CD4-positive, alpha-beta T cell treated with Interleukin-4 for 1 hour (primary cell): Measurements from ENCODE around the gene MANBA.

Source experiments
- DNase-seq, 2 donors: peaks; one replicate each; pipeline ENCODE4 v3.0.0-alpha.2; 2020 to 2022

The MANBA gene

DNA sequence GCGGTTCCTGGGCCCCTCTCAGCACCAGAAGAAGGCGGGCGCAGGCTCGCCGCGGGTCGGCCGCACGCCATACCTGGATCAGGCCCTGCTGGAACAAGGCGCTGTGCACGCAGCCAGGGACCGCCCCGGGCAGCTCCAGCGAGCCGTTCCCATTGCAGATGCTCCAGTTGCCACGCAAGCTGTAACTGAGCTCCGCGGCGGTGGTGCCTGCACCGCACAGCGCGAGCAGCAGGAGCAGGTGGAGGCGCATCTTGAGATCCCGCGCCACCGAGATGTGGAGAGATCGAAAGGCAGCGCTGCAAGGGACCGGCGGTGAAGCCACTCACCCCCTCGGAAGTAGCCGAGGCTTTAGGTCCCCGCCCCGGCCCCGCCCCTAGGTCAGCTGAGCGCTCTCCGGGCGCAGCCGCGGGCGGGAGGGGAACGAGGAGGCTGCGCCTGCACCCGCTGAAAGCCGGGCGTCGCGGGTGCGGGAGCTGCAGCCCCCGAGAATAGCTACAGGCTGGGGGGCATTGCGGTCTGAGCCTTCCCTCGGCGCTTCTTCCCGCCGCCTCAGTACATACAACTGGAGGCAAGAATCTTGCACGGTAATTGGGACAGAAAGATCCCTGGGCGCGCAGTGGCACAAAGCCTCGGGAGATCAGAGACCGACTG lies at the start of gene MANBA:
TSS of gene MANBA (minus strand) at position 324 of the 651 bp plus-strand sequence. CDS start at position 250, 74 bp downstream.
- DNase-seq, result peak; percentile 82 to 84

DNA sequence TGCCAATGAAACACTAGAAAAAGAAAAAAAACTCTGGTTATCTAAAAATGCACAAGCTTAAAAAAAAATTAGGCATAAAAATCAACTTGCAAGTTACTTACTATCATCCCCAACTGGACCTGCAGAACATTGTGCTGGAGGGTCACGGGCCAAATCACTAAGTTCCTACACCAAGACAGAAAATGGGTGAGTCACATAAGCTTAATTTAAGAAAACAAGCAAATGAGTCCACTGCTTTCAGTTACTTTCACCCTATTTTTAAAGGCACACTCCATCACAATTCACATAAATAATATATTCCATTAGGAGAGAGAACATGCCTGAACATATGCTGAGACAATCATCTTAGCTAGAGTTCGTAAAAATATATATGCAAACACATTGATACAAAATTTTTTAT lies 48.9 kb upstream of the MANBA start:
- DNase-seq, result no peak

DNA sequence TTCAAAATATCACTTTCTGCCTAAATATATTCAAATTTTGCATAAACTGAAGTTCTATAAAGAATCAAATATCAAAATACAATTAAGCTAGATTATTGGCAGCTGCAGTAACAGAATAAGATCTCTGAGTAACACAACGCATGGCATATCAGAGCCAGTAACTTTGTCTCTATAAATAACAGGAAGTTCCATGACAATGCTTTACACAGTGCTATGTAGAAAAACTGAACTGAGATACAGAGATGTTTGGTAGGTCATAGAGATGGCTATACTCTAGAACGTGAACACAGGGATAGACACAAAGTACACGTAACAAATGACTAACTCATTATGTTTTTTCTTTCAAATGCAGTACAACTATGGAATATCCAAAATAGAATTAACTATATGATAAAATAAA lies 48.4 kb upstream of the MANBA start:
- DNase-seq, result no peak

DNA sequence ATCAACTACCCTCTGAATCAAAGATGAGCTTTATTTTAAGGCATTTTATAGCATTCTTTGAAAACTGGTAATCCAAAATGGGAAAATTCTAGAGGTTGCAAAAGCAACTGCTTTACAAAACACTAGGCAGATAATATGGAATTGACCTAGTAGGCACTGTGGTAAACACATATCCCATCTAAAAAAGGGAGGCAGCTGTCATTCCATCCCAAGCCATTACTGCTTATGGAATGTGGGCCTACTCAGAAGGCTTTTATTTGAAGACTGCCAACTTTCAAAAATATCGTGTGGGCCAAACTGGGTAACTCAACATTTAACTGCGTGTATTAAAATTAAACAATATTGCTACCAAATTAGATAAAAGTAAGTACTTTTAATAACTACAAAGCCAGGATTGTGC lies 47.2 kb upstream of the MANBA start:
- no peak for DNase-seq

DNA sequence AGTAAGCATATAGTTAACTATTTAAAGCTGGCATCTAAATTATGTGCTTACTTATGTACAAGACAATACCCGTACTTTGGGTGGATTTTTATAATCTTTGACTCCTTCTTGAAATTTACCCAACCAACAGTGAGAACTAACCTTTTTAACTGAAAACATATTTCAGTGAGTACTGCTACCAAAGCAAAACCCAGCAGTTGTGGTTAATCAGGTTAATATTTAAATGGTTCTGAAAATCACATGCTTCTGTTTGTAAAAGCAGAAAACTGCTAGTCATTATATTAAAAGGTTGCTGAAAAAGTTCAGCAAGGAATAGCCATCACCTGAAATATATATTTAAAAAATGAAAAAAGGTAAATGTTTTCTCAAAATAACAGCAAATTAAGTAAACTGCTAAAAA lies 46.6 kb upstream of the MANBA start:
- DNase-seq, result no peak

DNA sequence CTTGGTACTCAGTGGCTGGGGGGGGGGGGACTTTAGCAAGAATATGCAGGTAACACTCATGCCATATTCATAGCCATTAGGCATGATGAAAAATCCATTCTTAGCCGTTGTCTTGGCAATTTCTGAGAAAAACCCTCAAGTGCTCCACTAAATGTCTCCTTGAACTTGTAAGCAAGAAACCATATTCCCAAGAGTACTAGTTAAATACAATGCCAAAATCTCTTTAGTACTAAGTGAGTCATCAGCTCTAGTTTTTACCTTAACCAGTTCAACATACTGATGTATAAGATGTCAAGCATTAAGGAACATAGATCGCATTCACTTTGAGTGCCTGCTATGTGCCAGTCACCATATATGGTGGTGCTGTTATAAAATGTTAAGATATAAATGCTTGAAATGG lies 39.0 kb upstream of the MANBA start:
- DNase-seq, result no peak

DNA sequence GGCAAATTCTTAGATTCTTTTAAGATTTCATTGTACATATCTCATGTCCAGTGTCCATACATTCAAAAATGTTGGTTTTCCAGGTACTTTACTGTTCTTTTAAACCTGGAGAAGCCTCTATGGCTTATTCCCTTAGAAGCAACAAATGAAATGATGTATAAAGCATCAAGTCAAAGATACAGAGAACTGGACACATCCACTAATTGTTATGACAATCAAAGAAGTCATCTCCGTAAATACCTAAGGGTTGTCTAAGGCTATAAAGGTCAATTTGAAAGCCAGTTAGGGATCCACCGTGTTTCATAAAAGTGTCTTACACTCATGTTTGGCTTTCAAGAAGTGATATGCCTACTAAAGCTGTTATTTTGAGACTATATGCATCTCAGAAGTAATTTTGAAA lies 34.2 kb upstream of the MANBA start:
- no peak for DNase-seq

DNA sequence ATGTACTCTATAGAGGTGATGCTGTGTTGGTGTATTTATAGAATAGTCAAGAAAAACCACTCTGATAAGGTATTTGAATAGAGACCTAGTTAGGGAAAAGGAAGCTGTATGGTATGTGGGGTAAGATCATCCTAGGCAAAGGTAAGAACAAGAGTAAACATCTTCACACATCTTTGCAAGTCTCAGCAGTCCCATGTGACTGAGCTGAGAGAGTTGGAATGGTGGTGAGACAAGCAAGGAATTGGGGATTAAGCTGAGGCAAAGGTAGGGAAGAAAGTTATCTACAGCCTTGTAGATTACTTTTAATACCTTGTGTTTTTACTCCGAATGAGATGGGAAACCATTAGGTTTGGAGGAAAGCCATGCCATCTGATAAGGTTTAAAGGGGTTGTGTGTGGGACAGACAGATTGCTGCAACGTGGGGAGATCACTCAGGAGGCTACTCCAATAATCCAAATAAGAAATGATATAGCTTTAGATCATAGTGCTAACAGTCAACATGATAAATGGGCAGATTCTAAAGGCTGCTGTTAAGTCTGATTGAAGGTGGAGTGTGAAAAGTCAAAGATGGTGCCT lies 31.7 kb upstream of the MANBA start:
- no peak for DNase-seq

DNA sequence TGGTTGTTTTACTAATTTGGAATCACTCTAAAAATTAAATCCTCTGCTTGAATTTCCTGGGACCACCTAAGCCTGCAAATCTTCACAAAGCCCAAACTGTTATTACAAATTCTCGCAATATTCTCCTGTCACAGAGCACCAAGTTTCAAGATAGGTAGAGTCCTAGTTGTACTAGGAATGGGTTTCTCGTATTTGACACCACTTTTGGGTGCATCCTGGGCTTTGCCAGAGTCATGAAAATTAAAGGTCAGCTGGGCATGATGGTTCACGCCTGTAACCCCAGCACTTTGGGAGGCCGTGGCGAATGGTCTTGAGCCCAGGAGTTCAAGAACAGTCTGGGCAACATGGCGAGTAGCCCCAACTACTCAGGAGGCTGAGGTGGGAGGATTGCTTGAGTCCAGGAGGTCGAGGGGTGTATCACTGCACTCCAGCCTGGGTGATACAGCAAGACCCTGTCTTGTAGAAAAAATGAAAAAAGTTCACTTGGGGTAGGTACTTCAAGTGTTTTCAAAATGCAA lies 30.6 kb upstream of the MANBA start:
- no peak for DNase-seq

DNA sequence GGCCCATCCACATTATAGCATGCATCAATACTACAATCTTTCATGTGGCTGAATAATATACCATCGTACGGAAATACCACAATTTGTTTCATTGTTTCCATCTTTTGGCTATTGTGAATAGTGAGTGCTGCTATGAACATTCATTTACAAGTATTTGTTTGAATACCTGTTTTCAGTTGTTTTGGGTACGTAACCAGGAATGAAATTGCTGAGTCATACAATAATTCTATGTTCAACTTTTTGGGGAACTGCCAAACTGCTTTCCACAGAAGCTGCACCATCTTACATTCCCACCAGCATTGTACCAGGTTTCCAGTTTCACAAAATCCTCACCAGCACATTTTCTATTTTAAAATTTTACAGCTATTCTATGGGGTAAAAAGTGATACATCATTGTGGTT lies 28.5 kb upstream of the MANBA start:
- no peak for DNase-seq

DNA sequence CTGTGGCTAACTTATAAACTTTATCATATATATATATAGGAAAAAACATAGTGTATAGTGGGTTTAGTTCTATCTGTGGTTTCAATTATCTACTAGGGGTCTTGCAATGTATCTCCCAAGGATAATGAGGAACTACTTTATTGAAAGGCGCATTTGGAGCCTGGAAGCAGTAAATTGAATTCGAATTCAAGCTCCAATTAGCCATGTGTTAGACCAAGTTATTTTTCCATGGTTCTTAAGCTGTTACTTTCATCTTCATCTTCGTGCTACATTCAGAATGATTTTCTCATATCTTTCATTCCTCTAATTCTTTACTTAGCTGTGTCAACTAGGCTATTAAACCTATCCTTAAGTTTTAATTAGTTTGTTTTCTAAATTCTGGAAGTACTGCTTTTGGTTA lies 27.2 kb upstream of the MANBA start:
- DNase-seq, result no peak

DNA sequence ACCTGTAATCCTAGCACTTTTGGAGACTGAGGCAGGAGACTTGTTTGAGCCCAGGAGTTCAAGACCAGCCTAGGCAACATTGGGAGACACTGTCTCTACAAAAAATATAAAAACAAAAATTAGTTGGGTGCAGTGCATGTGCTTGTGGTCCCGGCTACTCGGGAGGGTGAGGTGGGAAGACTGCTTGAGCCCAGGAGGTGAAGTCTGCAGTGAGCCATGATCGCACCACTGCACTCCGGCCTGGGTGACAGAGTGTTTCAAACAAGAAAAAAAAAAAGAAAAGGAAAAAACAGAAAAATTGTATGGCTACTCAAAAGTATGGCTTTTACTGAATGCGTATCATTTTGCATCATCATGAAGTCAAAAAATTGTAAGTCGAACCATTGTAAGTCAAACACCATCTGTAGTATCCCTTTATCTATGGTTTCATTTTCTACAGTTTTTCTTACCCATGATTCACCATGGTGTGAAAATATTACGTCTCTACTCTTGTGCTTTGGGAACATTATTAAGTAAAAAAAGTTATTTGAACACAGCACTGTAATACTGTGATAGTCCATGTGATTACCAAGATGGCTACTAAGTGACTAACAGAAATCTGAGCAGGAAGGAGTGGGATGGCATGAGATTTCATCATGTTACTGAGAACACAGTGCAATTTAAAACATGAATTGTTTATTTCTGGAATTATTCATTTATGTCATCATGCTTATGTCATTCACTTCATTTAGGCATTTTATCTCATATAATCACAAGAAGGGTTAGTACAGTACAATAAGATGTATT lies 26.5 kb upstream of the MANBA start:
- no peak for DNase-seq

DNA sequence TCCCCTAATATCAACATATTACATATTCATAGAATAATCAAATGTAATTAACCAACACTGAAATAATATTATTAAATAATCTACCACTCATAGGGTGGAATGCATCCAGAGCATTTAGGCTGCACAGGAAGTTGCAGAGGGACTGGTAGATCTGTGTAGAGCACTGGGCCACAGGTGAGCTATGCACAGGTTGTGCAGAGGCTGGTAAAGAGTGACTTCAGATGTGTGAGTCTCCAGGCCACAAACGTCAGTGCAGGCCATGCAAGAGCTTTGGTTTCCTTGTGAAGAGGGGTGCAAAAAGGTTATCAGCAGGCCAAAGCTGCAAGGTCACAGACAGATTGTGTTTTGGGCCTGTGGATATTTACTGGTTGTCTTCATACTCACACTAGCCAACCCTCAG lies 25.5 kb upstream of the MANBA start:
- DNase-seq, result no peak

DNA sequence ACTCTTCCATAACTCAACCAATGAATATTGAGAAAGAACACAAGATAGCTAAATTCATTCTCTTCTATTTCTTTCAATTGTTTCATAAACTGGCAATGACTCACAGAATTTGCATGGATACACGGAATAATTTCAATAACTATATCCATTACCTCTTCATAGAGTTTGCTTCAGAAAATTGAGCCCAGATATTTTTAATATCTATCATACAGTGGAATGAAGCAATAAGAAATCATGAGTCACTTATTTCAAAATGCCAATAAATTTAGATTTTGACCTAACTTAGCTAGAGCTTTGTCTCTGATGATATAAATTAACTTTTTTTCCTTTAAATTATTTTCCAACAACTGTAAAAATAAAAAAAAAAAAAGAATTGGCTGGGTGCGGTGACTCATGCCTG lies 22.2 kb upstream of the MANBA start:
- DNase-seq, result no peak

DNA sequence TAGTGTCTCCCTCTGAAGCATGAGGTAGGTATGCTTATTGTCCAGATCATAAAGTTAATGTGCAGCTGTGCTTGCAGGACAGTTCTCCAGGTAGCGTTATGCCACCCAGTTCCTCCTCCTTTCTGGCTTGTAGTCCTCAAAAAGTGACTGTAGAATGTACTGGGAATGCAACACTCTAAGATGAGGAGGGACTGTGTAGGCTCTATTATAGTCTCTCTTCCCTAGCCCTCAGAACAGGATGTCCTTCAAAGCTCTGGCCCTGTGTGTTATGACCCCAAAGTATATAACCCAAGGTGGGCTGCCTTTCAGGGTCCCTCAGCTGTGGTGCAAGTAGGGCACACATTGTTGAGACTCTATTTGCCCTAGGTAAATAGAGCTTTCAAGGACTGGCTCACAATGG lies 20.8 kb upstream of the MANBA start:
- DNase-seq, result no peak

DNA sequence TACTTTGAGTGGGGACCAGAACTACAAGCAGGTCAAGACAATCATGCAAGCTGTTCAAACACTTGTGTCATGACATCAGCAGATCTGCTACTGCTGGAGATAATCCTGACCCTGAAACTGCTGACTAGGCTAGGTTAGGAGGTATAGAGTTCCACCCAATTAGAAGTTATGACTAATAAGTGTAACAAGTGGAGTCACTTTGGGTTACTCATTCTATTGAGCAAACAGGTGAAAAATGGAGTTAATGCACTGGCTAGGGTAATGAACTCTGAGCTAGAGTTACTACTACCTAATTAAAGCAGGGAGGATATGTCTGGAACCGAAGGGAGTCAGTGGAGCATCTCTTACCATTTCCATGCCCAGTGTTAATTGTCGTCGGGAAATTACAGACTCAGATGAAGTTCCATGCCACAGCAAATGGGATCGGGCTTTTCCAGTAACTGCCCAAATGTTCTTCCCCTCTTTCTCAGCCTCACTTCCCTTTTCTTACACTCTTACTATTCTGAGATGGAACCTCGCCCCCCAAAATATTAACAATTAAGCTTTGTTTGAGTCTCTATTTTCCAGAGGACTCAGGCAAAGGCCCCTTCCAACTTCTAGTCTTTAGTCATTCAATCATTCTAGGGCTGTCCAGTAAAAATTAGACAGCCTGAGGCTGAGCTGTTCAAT lies 19.8 kb upstream of the MANBA start:
- no peak for DNase-seq

DNA sequence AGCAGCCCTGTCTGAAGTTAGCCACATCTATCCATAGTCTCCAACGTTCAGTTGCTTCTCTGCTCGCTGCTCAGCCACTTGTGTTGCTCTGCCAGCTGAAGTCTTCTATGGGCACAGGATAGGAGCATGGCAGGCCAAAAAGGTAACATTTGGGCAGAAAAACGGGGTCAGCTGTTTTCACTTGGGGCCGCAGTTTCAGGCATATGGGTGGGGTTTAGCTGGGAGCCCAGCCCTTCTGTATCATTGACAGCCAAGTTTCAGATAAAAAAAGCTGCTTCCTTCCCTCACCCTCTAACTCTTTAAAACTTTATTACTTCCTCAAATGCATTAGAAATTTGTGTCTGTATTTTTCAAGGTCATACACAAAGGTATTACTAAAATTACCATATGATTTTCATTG lies 18.4 kb upstream of the MANBA start:
- DNase-seq, result no peak

DNA sequence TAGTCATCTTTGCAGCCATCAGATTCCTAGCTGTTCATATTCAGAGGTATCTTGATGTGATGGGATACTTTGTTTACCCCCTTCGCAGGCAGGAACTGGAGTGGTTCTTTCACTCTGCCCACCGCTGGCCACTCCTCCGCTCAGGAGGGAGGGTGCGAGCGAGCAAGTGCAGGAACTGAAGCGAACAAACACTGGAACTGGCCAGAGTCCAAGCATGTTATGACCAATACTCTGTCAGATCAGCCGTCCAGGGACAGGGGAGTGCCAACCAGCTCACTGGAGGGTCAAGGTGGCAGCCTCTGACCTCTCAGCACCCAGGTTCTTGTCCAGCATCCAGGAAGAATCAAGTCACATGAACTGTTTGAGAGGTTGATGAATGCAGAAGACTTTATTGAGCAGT lies 18.0 kb upstream of the MANBA start:
- DNase-seq, result no peak

DNA sequence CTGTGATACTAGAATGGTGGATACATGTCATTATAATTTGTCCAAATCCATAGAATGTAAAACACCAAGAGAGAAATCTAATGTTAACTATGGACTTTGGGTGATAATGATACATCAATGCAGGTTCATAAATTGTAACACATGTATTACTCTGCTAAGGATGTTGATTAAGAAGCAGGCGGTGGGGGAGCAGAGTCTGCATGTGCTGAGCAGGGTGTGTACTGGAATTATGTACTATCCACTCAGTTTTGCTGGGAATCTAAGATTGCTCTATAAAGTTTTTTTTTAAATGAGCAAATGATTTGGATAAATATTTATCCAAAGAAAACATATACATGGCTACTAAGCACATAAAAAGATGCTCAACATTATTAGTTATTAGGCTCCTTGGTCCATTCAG lies 15.0 kb upstream of the MANBA start:
- no peak for DNase-seq

DNA sequence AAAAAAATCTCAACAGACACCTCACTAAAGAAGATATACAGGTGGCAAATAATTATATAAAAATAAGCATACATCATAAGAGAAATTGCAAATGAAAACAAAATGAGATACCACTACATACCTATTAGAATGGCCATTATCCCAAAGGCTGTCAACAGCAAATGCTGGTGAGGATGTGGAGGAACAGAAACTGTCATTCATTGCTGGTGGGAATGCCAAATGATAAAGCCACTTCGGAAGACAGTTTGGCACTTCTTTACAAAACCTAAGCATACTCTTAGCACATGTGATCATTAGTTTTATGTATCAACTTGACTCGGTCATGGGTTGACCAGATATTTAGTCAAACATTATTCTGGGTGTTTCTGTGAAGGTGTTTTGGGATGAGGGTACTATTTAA lies 13.5 kb upstream of the MANBA start:
- no peak for DNase-seq

DNA sequence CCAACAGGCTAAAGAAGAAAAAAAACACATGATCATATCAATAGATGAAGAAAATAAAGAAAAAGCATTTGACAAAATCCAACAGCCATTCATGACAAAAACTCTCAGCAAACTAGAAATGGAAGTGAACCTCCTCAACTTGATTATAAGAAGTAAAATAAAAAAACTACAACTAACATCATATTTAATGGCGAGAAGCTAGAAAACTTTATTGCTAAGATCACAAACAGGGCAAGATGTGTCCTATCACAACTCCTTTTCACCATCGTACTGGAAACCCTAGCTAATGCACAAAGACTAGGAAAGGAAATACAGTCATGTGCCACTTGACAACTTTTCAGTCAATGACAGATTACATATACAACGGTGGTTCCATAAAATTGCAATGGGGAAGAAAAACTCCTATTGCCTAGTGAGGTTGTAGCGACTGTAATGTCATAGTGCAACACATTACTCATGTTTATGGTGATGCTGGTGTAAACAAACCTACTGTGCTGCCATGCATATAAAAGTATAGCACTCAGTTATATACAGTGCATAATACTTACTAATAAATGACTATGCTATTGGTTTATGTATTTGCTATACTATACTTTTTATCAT lies 12.1 kb upstream of the MANBA start:
- DNase-seq, result no peak

DNA sequence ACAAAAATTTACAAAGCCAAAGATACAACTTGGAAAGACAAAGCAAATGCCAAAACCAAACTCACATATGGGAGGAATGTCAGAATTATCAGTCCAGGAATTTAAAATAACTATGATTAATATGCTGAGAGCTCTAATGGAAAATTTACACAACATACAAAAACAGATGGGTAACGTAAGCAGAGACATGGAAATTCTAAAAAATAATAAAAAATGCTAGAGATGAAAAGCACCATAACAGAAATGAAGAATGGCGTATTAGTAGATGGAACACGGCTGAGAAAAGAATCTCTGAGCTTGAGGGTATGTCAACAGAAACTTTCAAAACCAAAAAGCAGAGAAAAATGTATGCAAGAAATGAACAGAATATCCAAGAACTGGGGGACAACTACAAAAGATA lies 4.1 kb upstream of the MANBA start:
- no peak for DNase-seq

DNA sequence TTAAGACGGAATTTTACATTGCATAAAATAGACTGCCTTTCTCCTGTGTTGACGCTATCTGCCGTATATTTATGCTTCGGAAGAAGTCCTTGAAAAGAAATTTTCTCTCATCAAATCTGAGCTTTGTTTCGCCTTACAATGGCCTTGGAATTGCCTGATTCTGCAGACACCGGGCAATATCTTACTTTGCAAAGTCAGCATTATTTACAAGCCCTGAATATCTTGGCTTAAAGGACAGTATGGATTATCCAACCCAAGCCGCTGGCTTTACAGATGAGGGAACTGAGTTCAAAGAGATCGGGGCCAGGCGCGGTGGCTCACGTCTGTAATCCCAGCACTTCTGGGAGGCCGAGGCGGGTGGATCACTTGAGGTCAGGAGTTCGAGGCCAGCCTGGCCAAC lies 1.1 kb upstream of the MANBA start:
- no peak for DNase-seq
